HepG2 (cell line): ENCODE results near the gene HMMR. TPM values are rescaled to one million over a fixed set of nuclear protein-coding genes. Genes with fewer than 3 reads are reported as not detected.

Source experiments
- ATAC-seq: fragments of 200-7000 bp; cut with Tn5 transposase; 3 replicates; pipeline ENCODE4 v1.9.1; 2020; ENCODE audit warnings: mild to moderate bottlenecking, moderate library complexity
- BruUV-seq: library from RNA; stranded (reverse); fragments of 400-500 nt; replicated peaks from 2 replicates; lab custom pipeline; 2021; lab: Mats Ljungman, UMichigan
- CTCF ChIA-PET: fragments of 300-600 bp; formaldehyde crosslinking; extraction: SDS; loops from one replicate; lab custom pipeline; 2021; ENCODE audit warnings: low total read pairs, inconsistent platforms, low intra/inter-chr PET ratio; lab: Yijun Ruan, JAX
- POLR2A ChIA-PET: fragments of 350-600 bp; sonication (Branson Sonifier 250); formaldehyde crosslinking; loops from one replicate; lab custom pipeline; 2020; ENCODE audit warnings: antibody characterized with exemption, inconsistent platforms; lab: Yijun Ruan, JAX
- DNase-seq: peaks from one replicate; pipeline ENCODE4 v3.0.0-alpha.2; 2015; ENCODE audit warnings: low spot score
- FAIRE-seq: peaks from 3 replicates; lab custom pipeline; 2011; peaks lifted over from hg19 to GRCh38; lab: Jason Lieb, UNC
- H2AFZ ChIP-seq: one replicate; pipeline ENCODE4 v1.6.1; 2011; ENCODE audit warnings: low read length, inconsistent platforms
- H3K27ac ChIP-seq: fragments of 300-600 bp; 3 replicates; pipeline ENCODE4 v1.8.0; 2011; ENCODE audit warnings: mixed run types, mild to moderate bottlenecking, mixed read lengths, low read length, inconsistent platforms; ENCODE audit not compliant: insufficient read depth; ENCODE audit errors: extremely low read length
- H3K27me3 ChIP-seq, 2 experiments: fragments of 200-600 bp in 1 of 2; 2 replicates in 1 of 2; 3 replicates in 1 of 2; pipeline versions ENCODE4 v1.6.0 to v1.8.0; 2011; ENCODE audit warnings: low read length in 2 of 2, mild to moderate bottlenecking in 2 of 2, moderate library complexity in 2 of 2, inconsistent platforms in 1 of 2; ENCODE audit not compliant: insufficient read depth in 2 of 2, control insufficient read depth in 1 of 2
- H3K36me3 ChIP-seq, 2 experiments: fragments of 200-600 bp in 1 of 2; replicated peaks in 1 of 2; 2 replicates in 1 of 2; 3 replicates in 1 of 2; pipeline versions ENCODE4 v1.5.1 to v1.8.0; 2011; ENCODE audit warnings: low read length in 2 of 2, inconsistent platforms in 1 of 2; ENCODE audit not compliant: insufficient read depth in 2 of 2, control insufficient read depth in 1 of 2
- H3K4me1 ChIP-seq: 2 replicates; pipeline ENCODE4 v1.5.1; 2012; ENCODE audit warnings: low read length, inconsistent platforms; ENCODE audit not compliant: insufficient read depth
- H3K4me2 ChIP-seq: 2 replicates; pipeline ENCODE4 v1.6.0; 2011; ENCODE audit warnings: low read depth, low read length, inconsistent platforms
- H3K4me3 ChIP-seq, 3 experiments: fragments of 200-600 bp in 1 of 3; sonication (generic), shearing (Covaris generic) in 1 of 3; replicated peaks in 1 of 3; 2 replicates each; pipeline ENCODE4 v1.5.1; 2011 to 2016; ENCODE audit warnings: low read length in 3 of 3, inconsistent platforms in 2 of 3, low read depth in 2 of 3, mild to moderate bottlenecking in 2 of 3, control low read depth in 1 of 3, mixed read lengths in 1 of 3; ENCODE audit not compliant: insufficient read depth in 1 of 3
- H3K79me2 ChIP-seq: one replicate; pipeline ENCODE4 v1.6.1; 2011; ENCODE audit warnings: low read length, inconsistent platforms; ENCODE audit not compliant: insufficient read depth
- H3K9ac ChIP-seq: 2 replicates; pipeline ENCODE4 v1.6.0; 2011; ENCODE audit warnings: mild to moderate bottlenecking, low read depth, low read length, inconsistent platforms; ENCODE audit not compliant: insufficient read depth
- H3K9me3 ChIP-seq: 2 replicates; pipeline ENCODE4 v1.5.1; 2012; ENCODE audit warnings: mild to moderate bottlenecking, low read length
- H4K20me1 ChIP-seq: 2 replicates; pipeline ENCODE4 v1.6.0; 2011; ENCODE audit warnings: inconsistent platforms, mild to moderate bottlenecking, low read length, moderate library complexity; ENCODE audit not compliant: insufficient read depth
- BRCA1 ChIP-seq: sonication (generic); formaldehyde crosslinking; IDR thresholded peaks from 2 replicates; pipeline ENCODE4 v1.4.0; 2020; ENCODE audit warnings: missing genetic modification reagents
- U2AF2 ChIP-seq: fragments of 200-400 bp; formaldehyde crosslinking; IDR thresholded peaks from 2 replicates; pipeline ENCODE4 v1.6.1; 2017; ENCODE audit warnings: low read depth, mild to moderate bottlenecking, low read length
- ZMAT3 ChIP-seq: sonication (generic); formaldehyde crosslinking; conservative IDR thresholded peaks from 2 replicates; pipeline ENCODE4 v1.7.0; 2021; ENCODE audit warnings: missing genetic modification reagents
- ZNF296 ChIP-seq: sonication (generic); formaldehyde crosslinking; conservative IDR thresholded peaks from 2 replicates; pipeline ENCODE4 v1.5.0; 2020; ENCODE audit warnings: mild to moderate bottlenecking, missing genetic modification reagents
- ZSCAN29 ChIP-seq: sonication (generic); formaldehyde crosslinking; conservative IDR thresholded peaks from 2 replicates; pipeline ENCODE4 v1.4.0; 2020; ENCODE audit warnings: mild to moderate bottlenecking, missing genetic modification reagents
- WGBS: methylation state at CpG from one replicate; pipeline ENCODE4 v1.1.6; 2017; ENCODE audit warnings: low lambda C conversion rate; 5-methylcytosine and 5-hydroxymethylcytosine counted together
- in situ Hi-C: cut with HindIII; loops from 2 replicates; pipeline ENCODE4 v1.10.0; 2017; ENCODE audit warnings: low pct_unique_long_range_greater_than_20kb; ENCODE audit not compliant: extremely low pct_ligation_motif_present
- intact Hi-C: fragments of 100-400 bp; cut with micrococcal nuclease; formaldehyde crosslinking; loops from one replicate; pipeline ENCODE4 v1.10.0; 2022; ENCODE audit not compliant: unreplicated experiment
- polyA plus RNA-seq, 8 experiments: library from polyadenylated mRNA; depleted of rRNA in 3 of 8; stranded (reverse) in 7 of 8; unstranded in 1 of 8; fragments of >200 nt; fragmentation: Illumina TruSeq in 4 of 8; extraction: Trizol in 4 of 8; gene quantifications; 2 replicates each; pipeline versions ENCODE4 v1.2.1 to v1.2.3, GENCODE V29; 2011 to 2016; ENCODE audit warnings: low read depth in 4 of 8, missing spikeins in 1 of 8, mixed read lengths in 1 of 8; ENCODE audit not compliant: insufficient read depth in 1 of 8
- total RNA-seq, 5 experiments: library from RNA; depleted of rRNA; stranded (reverse); fragments of >200 nt; fragmentation: Illumina TruSeq; extraction: Trizol; gene quantifications; 2 replicates each; pipeline ENCODE4 v1.2.3, GENCODE V29; 2016; ENCODE audit warnings: low read depth in 1 of 5

Gene HMMR
- total and polyA plus RNA-seq, 2 of the 13 experiments (the other 11 are each of a cell fraction or from before 2014, with no cell fraction given) = 8.5 to 48.3 TPM

DNA sequence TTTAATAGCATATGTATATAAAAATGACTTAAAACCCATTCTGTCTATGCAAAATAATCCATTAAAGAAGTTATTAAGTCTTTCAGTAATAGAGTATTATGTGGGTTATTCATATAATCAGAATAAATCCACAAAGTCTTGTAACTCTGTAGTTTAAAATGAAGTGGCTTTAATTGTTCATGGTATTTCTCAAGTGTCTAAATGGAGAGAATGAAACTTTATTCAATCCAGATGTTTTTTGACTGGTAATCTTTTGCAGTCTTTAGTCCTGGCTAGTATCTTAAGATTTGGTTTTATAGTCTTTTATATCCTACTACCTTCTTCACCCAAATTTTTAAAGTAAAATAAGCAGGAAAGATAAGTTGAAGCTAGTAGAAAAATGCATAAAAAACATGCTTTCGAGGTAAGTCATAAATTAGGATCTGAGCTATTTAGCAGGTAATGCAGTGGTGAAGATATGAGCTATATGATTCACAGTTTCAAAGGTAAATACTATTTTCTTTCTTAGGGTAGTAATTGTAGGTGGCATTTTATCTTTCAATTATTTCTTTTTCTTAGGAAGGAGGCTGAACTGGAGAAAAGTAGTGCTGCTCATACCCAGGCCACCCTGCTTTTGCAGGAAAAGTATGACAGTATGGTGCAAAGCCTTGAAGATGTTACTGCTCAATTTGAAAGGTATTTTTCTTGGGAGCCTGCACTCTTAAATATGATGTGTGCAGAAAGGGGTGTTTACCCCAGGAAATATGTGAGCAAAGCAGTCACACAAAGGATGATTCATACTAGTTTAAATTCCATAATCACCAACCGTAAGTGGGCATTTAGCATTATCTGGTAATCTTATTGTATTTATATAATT lies 17.9 kb downstream of the HMMR start:
- no peaks in the 10 kb centered on the region for H3K79me2 ChIP-seq
- H3K9me3 ChIP-seq = no peaks in the 10 kb centered on the region
- 98% methylated on average over 2 of the region's 2 CpGs for WGBS
- ChIA-PET CTCF (no interaction called here), POLR2A (no interaction called here)
- H4K20me1 ChIP-seq = no peaks in the 10 kb centered on the region
- H3K27ac ChIP-seq = no peak overlapping the region
- BruUV-seq = no TSS peak
- H3K4me3 ChIP-seq = no peak overlapping the region
- ATAC-seq (no peak), DNase-seq (no peak), FAIRE-seq (no peak)
- TF ChIP-seq BRCA1 (CRISPR knock-in tag) = no peak
- TF ChIP-seq ZSCAN29 (CRISPR knock-in tag) = no peak
- TF ChIP-seq ZNF296 (CRISPR knock-in tag) = no peak
- no peak for TF ChIP-seq ZMAT3
- H3K4me1 ChIP-seq = no peaks in the 10 kb centered on the region
- no peak overlapping the region for H2AFZ ChIP-seq
- in situ Hi-C loops (no loop called here), intact Hi-C loops (no loop called here)
- H3K27me3 ChIP-seq = no peaks in the 10 kb centered on the region
- H3K9ac ChIP-seq = no peak overlapping the region
- H3K4me2 ChIP-seq = no peak overlapping the region
- peaks cover 7 to 34% of the 10 kb centered on the region in 2 experiments for H3K36me3 ChIP-seq

DNA sequence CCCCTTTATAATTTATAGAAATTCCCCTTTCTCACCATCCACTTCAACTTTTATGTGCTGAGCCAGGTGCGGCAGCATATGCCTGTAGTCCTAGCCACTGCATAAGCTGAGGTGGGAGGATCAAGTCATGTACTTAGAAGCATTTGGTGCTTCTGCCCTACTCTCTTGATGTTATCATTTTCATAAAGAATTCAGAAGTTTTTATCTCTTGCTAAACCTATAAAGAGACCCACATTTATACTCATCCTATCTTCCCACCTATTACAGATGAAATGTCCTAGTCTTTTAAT lies 18.5 kb downstream of the HMMR start:
- Histone ChIP-seq H3K79me2 (no peaks in the 10 kb centered on the region), H3K9me3 (no peaks in the 10 kb centered on the region), H2AFZ (no peak overlapping the region), H3K27ac (no peak overlapping the region), H4K20me1 (no peaks in the 10 kb centered on the region), H3K36me3 (peaks cover 7 to 34% of the 10 kb centered on the region in 2 experiments), H3K9ac (no peak overlapping the region), H3K4me3 (no peak overlapping the region), H3K4me2 (no peak overlapping the region), H3K4me1 (no peaks in the 10 kb centered on the region), H3K27me3 (no peaks in the 10 kb centered on the region)
- POLR2A ChIA-PET = no interaction called here
- FAIRE-seq = no peak
- intact Hi-C loops (no loop called here), in situ Hi-C loops (no loop called here)
- CTCF ChIA-PET = no interaction called here
- no peak for TF ChIP-seq U2AF2
- WGBS = 100% methylated on average over 1 of the region's 1 CpG
- no TSS peak for BruUV-seq
- ATAC-seq = no peak
- no peak for DNase-seq
